ENCODE measurements around the gene CAPN12. TPM values are rescaled to one million over a fixed set of nuclear protein-coding genes. Genes with fewer than 3 reads are reported as not detected.

CAPN12 gene
- total and polyA plus RNA-seq, 2 experiments from 2014 or later, result 19.1 to 20.5 TPM

DNA sequence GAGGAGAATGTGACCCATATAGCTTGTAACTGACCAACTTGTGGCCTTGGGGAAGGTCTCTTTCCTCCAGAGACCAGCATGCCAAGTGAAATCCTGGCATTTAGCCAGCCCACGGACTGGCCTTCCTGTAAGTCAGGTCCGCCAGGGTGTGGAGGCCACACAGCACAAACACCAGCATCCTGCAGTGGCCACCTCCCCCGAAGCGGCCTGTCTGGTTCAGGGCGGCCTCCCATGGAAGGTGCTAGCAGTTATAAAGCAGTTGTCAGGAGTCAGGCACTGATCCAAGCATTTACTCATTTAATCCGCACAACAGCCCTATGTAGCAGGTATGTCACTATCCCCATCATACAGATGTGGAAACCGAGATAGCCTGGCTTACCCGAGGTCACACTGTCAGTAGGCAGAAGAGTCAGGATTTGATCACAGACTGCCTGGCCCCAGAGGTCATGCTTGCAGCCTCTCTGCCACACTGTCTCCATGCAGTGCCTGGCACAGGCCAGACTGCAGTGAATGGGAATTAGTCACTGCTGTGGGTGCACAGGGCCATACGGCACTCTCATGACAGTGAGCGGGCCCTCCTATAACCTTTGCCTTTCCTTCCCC lies 36.7 kb downstream of the CAPN12 start:
- H3K4me1 ChIP-seq (ENCODE audit: insufficient read depth), result no peaks in the 10 kb centered on the region
- ATAC-seq (no peak), DNase-seq (ENCODE audit: low spot score) (no peak)
- no peak overlapping the region for H3K4me2 ChIP-seq
- H3K4me1 Mint-ChIP-seq, result no peaks in the 10 kb centered on the region
- H3K9me2 ChIP-seq (ENCODE audit: insufficient read depth), result no peaks in the 10 kb centered on the region
- H3K27me3 Mint-ChIP-seq (ENCODE audit: insufficient read depth, low read depth, poor library complexity), result peaks cover 17% of the 10 kb centered on the region
- H3F3A ChIP-seq (replicated peaks; ENCODE audit: low read depth), result 0 out of 2 replicates have a peak, but pooled peaks cover 9% of the 10 kb centered on the region
- no peaks in the 10 kb centered on the region; the same call in none of the 2 replicates for H4K20me1 ChIP-seq (replicated peaks; ENCODE audit: insufficient read depth)
- no peak overlapping the region for H3K4me3 Mint-ChIP-seq
- no peak overlapping the region for H3K27ac ChIP-seq (ENCODE audit: low read depth)
- no peak overlapping the region for H3K27ac Mint-ChIP-seq
- peaks cover 6% of the 10 kb centered on the region; the same call in 1 of the 2 replicates for H3K79me2 ChIP-seq (replicated peaks; ENCODE audit: insufficient read depth)
- no peaks in the 10 kb centered on the region for H3K27me3 ChIP-seq (ENCODE audit: insufficient read depth)
- no peak overlapping the region for H2AFZ ChIP-seq
- no peak overlapping the region for H3K4me3 ChIP-seq
- no peaks in the 10 kb centered on the region; the same call in 2 of the 3 replicates for H3K9me3 Mint-ChIP-seq
- H3K36me3 ChIP-seq (ENCODE audit: insufficient read depth), result peaks cover 30% of the 10 kb centered on the region; the same call in 1 of the 2 replicates
- TF ChIP-seq ZNF331 (CRISPR knock-in tag; IDR thresholded peaks at IDR 0.05; ENCODE audit: low read depth) (no peak), CREB1 (CRISPR knock-in tag; IDR thresholded peaks at IDR 0.05; ENCODE audit: low read depth) (no peak), EZH2phosphoT487 (IDR thresholded peaks at IDR 0.05; ENCODE audit: unreplicated experiment) (no peak), JUNB (IDR thresholded peaks at IDR 0.05; ENCODE audit: unreplicated experiment) (no peak), POLR2AphosphoS5 (IDR thresholded peaks at IDR 0.05; ENCODE audit: low read depth) (no peak), ETS1 (IDR thresholded peaks at IDR 0.05) (no peak), ZNF114 (CRISPR knock-in tag; IDR thresholded peaks at IDR 0.05) (no peak), STAT1 (IDR thresholded peaks at IDR 0.05; ENCODE audit: unreplicated experiment) (no peak)
- TF ChIP-seq, protein P1, sequence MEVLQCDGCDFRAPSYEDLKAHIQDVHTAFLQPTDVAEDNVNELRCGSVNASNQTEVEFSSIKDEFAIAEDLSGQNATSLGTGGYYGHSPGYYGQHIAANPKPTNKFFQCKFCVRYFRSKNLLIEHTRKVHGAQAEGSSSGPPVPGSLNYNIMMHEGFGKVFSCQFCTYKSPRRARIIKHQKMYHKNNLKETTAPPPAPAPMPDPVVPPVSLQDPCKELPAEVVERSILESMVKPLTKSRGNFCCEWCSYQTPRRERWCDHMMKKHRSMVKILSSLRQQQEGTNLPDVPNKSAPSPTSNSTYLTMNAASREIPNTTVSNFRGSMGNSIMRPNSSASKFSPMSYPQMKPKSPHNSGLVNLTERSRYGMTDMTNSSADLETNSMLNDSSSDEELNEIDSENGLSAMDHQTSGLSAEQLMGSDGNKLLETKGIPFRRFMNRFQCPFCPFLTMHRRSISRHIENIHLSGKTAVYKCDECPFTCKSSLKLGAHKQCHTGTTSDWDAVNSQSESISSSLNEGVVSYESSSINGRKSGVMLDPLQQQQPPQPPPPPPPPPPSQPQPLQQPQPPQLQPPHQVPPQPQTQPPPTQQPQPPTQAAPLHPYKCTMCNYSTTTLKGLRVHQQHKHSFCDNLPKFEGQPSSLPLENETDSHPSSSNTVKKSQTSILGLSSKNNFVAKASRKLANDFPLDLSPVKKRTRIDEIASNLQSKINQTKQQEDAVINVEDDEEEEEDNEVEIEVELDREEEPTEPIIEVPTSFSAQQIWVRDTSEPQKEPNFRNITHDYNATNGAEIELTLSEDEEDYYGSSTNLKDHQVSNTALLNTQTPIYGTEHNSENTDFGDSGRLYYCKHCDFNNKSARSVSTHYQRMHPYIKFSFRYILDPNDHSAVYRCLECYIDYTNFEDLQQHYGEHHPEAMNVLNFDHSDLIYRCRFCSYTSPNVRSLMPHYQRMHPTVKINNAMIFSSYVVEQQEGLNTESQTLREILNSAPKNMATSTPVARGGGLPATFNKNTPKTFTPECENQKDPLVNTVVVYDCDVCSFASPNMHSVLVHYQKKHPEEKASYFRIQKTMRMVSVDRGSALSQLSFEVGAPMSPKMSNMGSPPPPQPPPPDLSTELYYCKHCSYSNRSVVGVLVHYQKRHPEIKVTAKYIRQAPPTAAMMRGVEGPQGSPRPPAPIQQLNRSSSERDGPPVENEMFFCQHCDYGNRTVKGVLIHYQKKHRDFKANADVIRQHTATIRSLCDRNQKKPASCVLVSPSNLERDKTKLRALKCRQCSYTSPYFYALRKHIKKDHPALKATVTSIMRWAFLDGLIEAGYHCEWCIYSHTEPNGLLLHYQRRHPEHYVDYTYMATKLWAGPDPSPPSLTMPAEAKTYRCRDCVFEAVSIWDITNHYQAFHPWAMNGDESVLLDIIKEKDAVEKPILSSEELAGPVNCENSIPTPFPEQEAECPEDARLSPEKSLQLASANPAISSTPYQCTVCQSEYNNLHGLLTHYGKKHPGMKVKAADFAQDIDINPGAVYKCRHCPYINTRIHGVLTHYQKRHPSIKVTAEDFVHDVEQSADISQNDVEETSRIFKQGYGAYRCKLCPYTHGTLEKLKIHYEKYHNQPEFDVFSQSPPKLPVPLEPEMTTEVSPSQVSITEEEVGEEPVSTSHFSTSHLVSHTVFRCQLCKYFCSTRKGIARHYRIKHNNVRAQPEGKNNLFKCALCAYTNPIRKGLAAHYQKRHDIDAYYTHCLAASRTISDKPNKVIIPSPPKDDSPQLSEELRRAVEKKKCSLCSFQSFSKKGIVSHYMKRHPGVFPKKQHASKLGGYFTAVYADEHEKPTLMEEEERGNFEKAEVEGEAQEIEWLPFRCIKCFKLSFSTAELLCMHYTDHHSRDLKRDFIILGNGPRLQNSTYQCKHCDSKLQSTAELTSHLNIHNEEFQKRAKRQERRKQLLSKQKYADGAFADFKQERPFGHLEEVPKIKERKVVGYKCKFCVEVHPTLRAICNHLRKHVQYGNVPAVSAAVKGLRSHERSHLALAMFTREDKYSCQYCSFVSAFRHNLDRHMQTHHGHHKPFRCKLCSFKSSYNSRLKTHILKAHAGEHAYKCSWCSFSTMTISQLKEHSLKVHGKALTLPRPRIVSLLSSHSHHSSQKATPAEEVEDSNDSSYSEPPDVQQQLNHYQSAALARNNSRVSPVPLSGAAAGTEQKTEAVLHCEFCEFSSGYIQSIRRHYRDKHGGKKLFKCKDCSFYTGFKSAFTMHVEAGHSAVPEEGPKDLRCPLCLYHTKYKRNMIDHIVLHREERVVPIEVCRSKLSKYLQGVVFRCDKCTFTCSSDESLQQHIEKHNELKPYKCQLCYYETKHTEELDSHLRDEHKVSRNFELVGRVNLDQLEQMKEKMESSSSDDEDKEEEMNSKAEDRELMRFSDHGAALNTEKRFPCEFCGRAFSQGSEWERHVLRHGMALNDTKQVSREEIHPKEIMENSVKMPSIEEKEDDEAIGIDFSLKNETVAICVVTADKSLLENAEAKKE (CRISPR knock-in tag; IDR thresholded peaks at IDR 0.05), result no peak
- TF ChIP-seq, protein P2, sequence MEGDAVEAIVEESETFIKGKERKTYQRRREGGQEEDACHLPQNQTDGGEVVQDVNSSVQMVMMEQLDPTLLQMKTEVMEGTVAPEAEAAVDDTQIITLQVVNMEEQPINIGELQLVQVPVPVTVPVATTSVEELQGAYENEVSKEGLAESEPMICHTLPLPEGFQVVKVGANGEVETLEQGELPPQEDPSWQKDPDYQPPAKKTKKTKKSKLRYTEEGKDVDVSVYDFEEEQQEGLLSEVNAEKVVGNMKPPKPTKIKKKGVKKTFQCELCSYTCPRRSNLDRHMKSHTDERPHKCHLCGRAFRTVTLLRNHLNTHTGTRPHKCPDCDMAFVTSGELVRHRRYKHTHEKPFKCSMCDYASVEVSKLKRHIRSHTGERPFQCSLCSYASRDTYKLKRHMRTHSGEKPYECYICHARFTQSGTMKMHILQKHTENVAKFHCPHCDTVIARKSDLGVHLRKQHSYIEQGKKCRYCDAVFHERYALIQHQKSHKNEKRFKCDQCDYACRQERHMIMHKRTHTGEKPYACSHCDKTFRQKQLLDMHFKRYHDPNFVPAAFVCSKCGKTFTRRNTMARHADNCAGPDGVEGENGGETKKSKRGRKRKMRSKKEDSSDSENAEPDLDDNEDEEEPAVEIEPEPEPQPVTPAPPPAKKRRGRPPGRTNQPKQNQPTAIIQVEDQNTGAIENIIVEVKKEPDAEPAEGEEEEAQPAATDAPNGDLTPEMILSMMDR (conservative IDR thresholded peaks at IDR 0.05; ENCODE audit: low read depth in 2 of 2), result no peak
- peaks cover 86% of the 10 kb centered on the region for H3K36me3 Mint-ChIP-seq (ENCODE audit: low read depth)
